ENCODE measurements around the gene AGAP5.

- no peak for TF ChIP-seq CTCF (IDR thresholded peaks at IDR 0.05)
- TF ChIP-seq POLR2A (IDR thresholded peaks at IDR 0.05): peak; percentile 16 to 31
Measured at GRCh38 chr10:73625884-73626752, 71.8 kb downstream of the AGAP5 start.

Data from gastroesophageal sphincter (tissue), 3 donors.